Liver (tissue), 3 donors: ENCODE data around the gene AKIRIN1.
"Not testable (repeated sequence)": the region's sequence is repeated elsewhere in the genome, so short reads cannot be mapped to it uniquely, and the experiment has no call there.

ENCODE experiments used
- FOXA1 ChIP-seq: IDR thresholded peaks from 2 replicates; pipeline ENCODE4 v1.6.1; 2016; ENCODE audit warnings: antibody characterized with exemption
- NR2F2 ChIP-seq: IDR thresholded peaks from 2 replicates; pipeline ENCODE4 v1.6.1; 2016; ENCODE audit warnings: antibody characterized with exemption
- RAD21 ChIP-seq, 2 donors: IDR thresholded peaks; 2 replicates each; pipeline ENCODE4 v1.6.1; 2016; ENCODE audit warnings: antibody characterized with exemption in 2 of 2, mild to moderate bottlenecking in 2 of 2
- TF ChIP-seq, protein P1 (sequence below): fragments of 150-350 bp; IDR thresholded peaks from 2 replicates; pipeline ENCODE4 v1.5.1; 2017; ENCODE audit warnings: improper control_type of control experiment, low read depth, low read length; ENCODE audit not compliant: missing input control
- TF ChIP-seq, protein P2 (sequence below): IDR thresholded peaks from 2 replicates; pipeline ENCODE4 v1.6.1; 2016; ENCODE audit warnings: antibody characterized with exemption, mild to moderate bottlenecking
- TF ChIP-seq, protein P3 (sequence below): IDR thresholded peaks from 2 replicates; pipeline ENCODE4 v1.6.1; 2016; ENCODE audit warnings: antibody characterized with exemption
- donor health status: healthy.
- donor health status: healthy.

DNA sequence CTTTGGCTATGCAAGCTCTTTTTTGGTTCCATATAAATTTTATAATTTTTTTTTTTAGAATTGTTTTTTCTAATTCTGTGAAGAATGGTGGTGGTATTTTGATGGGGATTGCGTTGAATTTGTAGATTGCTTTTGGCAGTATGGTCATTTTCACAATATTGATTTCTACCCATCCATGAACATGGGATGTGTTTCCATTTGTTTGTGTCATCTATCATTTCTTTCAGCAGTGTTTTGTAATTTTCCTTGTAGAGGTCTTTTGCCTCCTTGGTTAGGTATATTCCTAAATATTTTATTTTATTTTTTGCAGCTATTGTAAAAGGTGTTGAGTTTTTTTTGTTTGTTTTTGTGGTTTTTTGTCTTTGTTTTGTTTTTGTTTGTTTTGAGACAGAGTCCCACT, 29.4 kb downstream of the AKIRIN1 start:
- TF ChIP-seq, protein P1, sequence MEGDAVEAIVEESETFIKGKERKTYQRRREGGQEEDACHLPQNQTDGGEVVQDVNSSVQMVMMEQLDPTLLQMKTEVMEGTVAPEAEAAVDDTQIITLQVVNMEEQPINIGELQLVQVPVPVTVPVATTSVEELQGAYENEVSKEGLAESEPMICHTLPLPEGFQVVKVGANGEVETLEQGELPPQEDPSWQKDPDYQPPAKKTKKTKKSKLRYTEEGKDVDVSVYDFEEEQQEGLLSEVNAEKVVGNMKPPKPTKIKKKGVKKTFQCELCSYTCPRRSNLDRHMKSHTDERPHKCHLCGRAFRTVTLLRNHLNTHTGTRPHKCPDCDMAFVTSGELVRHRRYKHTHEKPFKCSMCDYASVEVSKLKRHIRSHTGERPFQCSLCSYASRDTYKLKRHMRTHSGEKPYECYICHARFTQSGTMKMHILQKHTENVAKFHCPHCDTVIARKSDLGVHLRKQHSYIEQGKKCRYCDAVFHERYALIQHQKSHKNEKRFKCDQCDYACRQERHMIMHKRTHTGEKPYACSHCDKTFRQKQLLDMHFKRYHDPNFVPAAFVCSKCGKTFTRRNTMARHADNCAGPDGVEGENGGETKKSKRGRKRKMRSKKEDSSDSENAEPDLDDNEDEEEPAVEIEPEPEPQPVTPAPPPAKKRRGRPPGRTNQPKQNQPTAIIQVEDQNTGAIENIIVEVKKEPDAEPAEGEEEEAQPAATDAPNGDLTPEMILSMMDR, result not testable (repeated sequence)
- TF ChIP-seq, protein P2, sequence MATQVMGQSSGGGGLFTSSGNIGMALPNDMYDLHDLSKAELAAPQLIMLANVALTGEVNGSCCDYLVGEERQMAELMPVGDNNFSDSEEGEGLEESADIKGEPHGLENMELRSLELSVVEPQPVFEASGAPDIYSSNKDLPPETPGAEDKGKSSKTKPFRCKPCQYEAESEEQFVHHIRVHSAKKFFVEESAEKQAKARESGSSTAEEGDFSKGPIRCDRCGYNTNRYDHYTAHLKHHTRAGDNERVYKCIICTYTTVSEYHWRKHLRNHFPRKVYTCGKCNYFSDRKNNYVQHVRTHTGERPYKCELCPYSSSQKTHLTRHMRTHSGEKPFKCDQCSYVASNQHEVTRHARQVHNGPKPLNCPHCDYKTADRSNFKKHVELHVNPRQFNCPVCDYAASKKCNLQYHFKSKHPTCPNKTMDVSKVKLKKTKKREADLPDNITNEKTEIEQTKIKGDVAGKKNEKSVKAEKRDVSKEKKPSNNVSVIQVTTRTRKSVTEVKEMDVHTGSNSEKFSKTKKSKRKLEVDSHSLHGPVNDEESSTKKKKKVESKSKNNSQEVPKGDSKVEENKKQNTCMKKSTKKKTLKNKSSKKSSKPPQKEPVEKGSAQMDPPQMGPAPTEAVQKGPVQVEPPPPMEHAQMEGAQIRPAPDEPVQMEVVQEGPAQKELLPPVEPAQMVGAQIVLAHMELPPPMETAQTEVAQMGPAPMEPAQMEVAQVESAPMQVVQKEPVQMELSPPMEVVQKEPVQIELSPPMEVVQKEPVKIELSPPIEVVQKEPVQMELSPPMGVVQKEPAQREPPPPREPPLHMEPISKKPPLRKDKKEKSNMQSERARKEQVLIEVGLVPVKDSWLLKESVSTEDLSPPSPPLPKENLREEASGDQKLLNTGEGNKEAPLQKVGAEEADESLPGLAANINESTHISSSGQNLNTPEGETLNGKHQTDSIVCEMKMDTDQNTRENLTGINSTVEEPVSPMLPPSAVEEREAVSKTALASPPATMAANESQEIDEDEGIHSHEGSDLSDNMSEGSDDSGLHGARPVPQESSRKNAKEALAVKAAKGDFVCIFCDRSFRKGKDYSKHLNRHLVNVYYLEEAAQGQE, result not testable (repeated sequence)
- TF ChIP-seq, protein P3, sequence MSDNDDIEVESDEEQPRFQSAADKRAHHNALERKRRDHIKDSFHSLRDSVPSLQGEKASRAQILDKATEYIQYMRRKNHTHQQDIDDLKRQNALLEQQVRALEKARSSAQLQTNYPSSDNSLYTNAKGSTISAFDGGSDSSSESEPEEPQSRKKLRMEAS, result not testable (repeated sequence)
- TF ChIP-seq NR2F2; RAD21 (IDR thresholded peaks at IDR 0.05); FOXA1: not testable (repeated sequence)
